HEK293 (cell line): ENCODE data around the gene TCF7L1.

Experiments used
- CTCF ChIA-PET: fragments of 350-600 bp; formaldehyde crosslinking; extraction: SDS; loops from one replicate; lab custom pipeline; 2021; ENCODE audit warnings: antibody characterized with exemption; lab: Yijun Ruan, JAX
- POLR2A ChIA-PET: fragments of 300-600 bp; formaldehyde crosslinking; extraction: SDS; loops from one replicate; lab custom pipeline; 2020; ENCODE audit warnings: antibody characterized with exemption, inconsistent platforms; lab: Yijun Ruan, JAX
- H3K27ac ChIP-seq: fragments of 200-500 bp; sonication (Bioruptor generic); 2 replicates; pipeline ENCODE4 v1.5.1; 2014; ENCODE audit warnings: low read depth, low read length, control low read depth, inconsistent platforms; ENCODE audit errors: extremely low read depth
- H3K36me3 ChIP-seq, 2 experiments: fragments of 200-500 bp in 1 of 2; sonication (Bioruptor generic) in 1 of 2; 1 replicate in 1 of 2; 2 replicates in 1 of 2; pipeline ENCODE4 v1.5.1; 2014 to 2017; ENCODE audit warnings: inconsistent platforms in 2 of 2, low read length in 2 of 2; ENCODE audit not compliant: control insufficient read depth in 2 of 2, insufficient read depth in 1 of 2
- H3K4me1 ChIP-seq: fragments of 200-500 bp; sonication (Bioruptor generic); 2 replicates; pipeline ENCODE4 v1.5.1; 2014; ENCODE audit warnings: mild to moderate bottlenecking, low read length, inconsistent platforms; ENCODE audit not compliant: control insufficient read depth, insufficient read depth
- H3K4me3 ChIP-seq: 2 replicates; pipeline ENCODE4 v1.5.1; 2011; ENCODE audit warnings: low read depth, mild to moderate bottlenecking, control low read depth, low read length, moderate library complexity
- H3K9me3 ChIP-seq: fragments of 200-500 bp; sonication (Bioruptor generic); 2 replicates; pipeline ENCODE4 v1.5.1; 2014; ENCODE audit warnings: low read depth, low read length, inconsistent platforms; ENCODE audit not compliant: control insufficient read depth, insufficient read depth
- KLF16 ChIP-seq: fragments of 450-650 bp; formaldehyde crosslinking; IDR thresholded peaks from 2 replicates; pipeline ENCODE4 v1.5.1; 2017; ENCODE audit warnings: missing biosample characterization, missing genetic modification characterization
- KLF8 ChIP-seq: fragments of 450-650 bp; formaldehyde crosslinking; IDR thresholded peaks from 2 replicates; pipeline ENCODE4 v1.5.1; 2016; ENCODE audit warnings: missing biosample characterization, missing genetic modification characterization
- MEIS1 ChIP-seq: sonication (generic); formaldehyde crosslinking; IDR thresholded peaks from 2 replicates; pipeline ENCODE4 v1.8.1; 2022; ENCODE audit warnings: missing genetic modification reagents, mild to moderate bottlenecking, borderline replicate concordance
- MZF1 ChIP-seq: fragments of 450-650 bp; formaldehyde crosslinking; IDR thresholded peaks from 2 replicates; pipeline ENCODE4 v1.5.1; 2017; ENCODE audit warnings: missing biosample characterization, missing genetic modification characterization, borderline replicate concordance
- REPIN1 ChIP-seq: fragments of 450-650 bp; formaldehyde crosslinking; IDR thresholded peaks from 2 replicates; pipeline ENCODE4 v1.5.1; 2017; ENCODE audit warnings: missing biosample characterization, missing genetic modification characterization, low read depth
- SCRT1 ChIP-seq: fragments of 450-650 bp; formaldehyde crosslinking; IDR thresholded peaks from 2 replicates; pipeline ENCODE4 v1.5.1; 2016; ENCODE audit warnings: missing biosample characterization, missing genetic modification characterization, borderline replicate concordance
- SP7 ChIP-seq: fragments of 450-650 bp; formaldehyde crosslinking; IDR thresholded peaks from 2 replicates; pipeline ENCODE4 v1.5.1; 2016; ENCODE audit warnings: missing biosample characterization, missing genetic modification characterization
- ZBTB1 ChIP-seq: fragments of 450-650 bp; formaldehyde crosslinking; IDR thresholded peaks from 2 replicates; pipeline ENCODE4 v1.5.1; 2016; ENCODE audit warnings: missing biosample characterization, missing genetic modification characterization
- ZBTB17 ChIP-seq: fragments of 450-650 bp; formaldehyde crosslinking; IDR thresholded peaks from 2 replicates; pipeline ENCODE4 v1.5.1; 2016; ENCODE audit warnings: missing biosample characterization, missing genetic modification characterization
- ZBTB49 ChIP-seq: fragments of 450-650 bp; formaldehyde crosslinking; IDR thresholded peaks from 2 replicates; pipeline ENCODE4 v1.5.1; 2016; ENCODE audit warnings: missing biosample characterization, missing genetic modification characterization, low read depth
- ZEB2 ChIP-seq: fragments of 450-650 bp; formaldehyde crosslinking; IDR thresholded peaks from 2 replicates; pipeline ENCODE4 v1.5.1; 2016; ENCODE audit warnings: missing biosample characterization, missing genetic modification characterization
- ZFHX2 ChIP-seq: fragments of 450-650 bp; formaldehyde crosslinking; conservative IDR thresholded peaks from 2 replicates; pipeline ENCODE4 v1.5.1; 2016; ENCODE audit warnings: missing biosample characterization, missing genetic modification characterization
- ZFP69B ChIP-seq: fragments of 450-650 bp; formaldehyde crosslinking; IDR thresholded peaks from 2 replicates; pipeline ENCODE4 v1.5.1; 2016; ENCODE audit warnings: missing biosample characterization, missing genetic modification characterization
- ZNF394 ChIP-seq: fragments of 450-650 bp; formaldehyde crosslinking; IDR thresholded peaks from 2 replicates; pipeline ENCODE4 v1.5.1; 2016; ENCODE audit warnings: missing biosample characterization, missing genetic modification characterization, mild to moderate bottlenecking, moderate library complexity, borderline replicate concordance
- ZNF433 ChIP-seq: fragments of 450-650 bp; formaldehyde crosslinking; IDR thresholded peaks from 2 replicates; pipeline ENCODE4 v1.5.1; 2016; ENCODE audit warnings: missing biosample characterization, missing genetic modification characterization, low read depth
- ZNF473 ChIP-seq: fragments of 450-650 bp; formaldehyde crosslinking; IDR thresholded peaks from 2 replicates; pipeline ENCODE4 v1.5.1; 2017; ENCODE audit warnings: missing biosample characterization, missing genetic modification characterization
- ZNF521 ChIP-seq: fragments of 450-650 bp; formaldehyde crosslinking; IDR thresholded peaks from 2 replicates; pipeline ENCODE4 v1.5.1; 2017; ENCODE audit warnings: missing biosample characterization, mild to moderate bottlenecking, missing genetic modification characterization
- ZNF654 ChIP-seq: fragments of 450-650 bp; formaldehyde crosslinking; IDR thresholded peaks from 2 replicates; pipeline ENCODE4 v1.5.1; 2016; ENCODE audit warnings: low read depth, missing biosample characterization, missing genetic modification characterization
- ZNF830 ChIP-seq: fragments of 450-650 bp; IDR thresholded peaks from 2 replicates; pipeline ENCODE4 v1.5.0; 2018; ENCODE audit warnings: missing biosample characterization, missing genetic modification characterization, low read depth, mild to moderate bottlenecking, moderate library complexity
- ZNF837 ChIP-seq: fragments of 450-650 bp; formaldehyde crosslinking; IDR thresholded peaks from 2 replicates; pipeline ENCODE4 v1.5.1; 2016; ENCODE audit warnings: missing biosample characterization, missing genetic modification characterization
- ZNF843 ChIP-seq: fragments of 450-650 bp; formaldehyde crosslinking; IDR thresholded peaks from 2 replicates; pipeline ENCODE4 v1.5.1; 2016; ENCODE audit warnings: missing biosample characterization, missing genetic modification characterization
- ZSCAN5A ChIP-seq: fragments of 450-650 bp; formaldehyde crosslinking; IDR thresholded peaks from 2 replicates; pipeline ENCODE4 v1.5.1; 2016; ENCODE audit warnings: missing biosample characterization, missing genetic modification characterization
- TF ChIP-seq, protein P1 (sequence below): fragments of 450-650 bp; formaldehyde crosslinking; IDR thresholded peaks from 2 replicates; pipeline ENCODE4 v1.5.1; 2016; ENCODE audit warnings: missing biosample characterization, missing genetic modification characterization

The TCF7L1 gene

DNA sequence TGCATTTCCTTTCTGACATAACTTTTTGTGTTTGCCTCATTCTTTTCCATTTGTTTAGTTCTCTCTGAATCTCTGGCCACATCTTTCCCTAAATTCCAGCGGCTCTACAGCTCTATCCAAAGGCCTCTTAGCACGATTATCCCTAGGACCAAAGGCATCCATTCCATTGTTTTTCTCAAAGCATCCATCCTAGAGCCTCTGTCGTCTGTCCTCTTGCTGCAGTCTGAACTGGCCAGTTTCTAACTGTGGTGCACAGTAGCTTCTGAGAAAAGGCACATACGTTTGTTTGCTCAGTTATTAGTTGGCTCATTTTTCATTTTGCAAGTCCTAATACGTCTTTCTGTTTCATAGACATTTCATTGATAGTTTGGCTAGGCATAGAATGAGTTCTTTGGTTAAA, 45.7 kb upstream of the TCF7L1 start (continued):
- TF ChIP-seq ZNF433 (tag by site-specific recombination) (no peak), ZNF521 (tag by site-specific recombination) (no peak), MZF1 (tag by site-specific recombination) (no peak)

DNA sequence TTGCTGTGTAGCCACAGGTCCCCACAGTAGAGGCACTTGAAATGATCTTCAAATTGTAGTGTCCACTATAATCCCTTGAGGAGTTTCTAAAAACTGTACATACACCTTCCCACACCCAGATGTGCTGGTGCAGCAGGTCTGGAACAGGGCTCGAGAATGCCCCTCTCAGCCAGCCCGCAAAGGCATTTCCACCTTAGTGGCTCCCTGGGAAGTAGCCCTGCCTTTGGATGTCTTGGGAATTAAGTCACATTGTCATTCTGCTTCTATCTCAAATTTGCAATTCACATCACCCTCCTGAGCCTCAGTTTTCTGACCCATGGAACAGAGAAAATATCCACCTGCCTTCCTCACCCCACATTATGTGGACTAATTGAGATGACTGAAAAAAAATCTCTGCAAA, 44.3 kb upstream of the TCF7L1 start:
- H3K9me3 ChIP-seq, result no peaks in the 10 kb centered on the region
- ChIA-PET POLR2A (no interaction called here), CTCF (interaction anchor here (0.8 to 1.3 kb wide), 2 partner anchors 22 to 212 kb away, joined by 3 to 7 read pairs; no protein-coding TSS in a partner anchor)
- TF ChIP-seq ZNF837, result no peak
- no peak for TF ChIP-seq ZNF394 (tag by site-specific recombination)
- TF ChIP-seq REPIN1, result no peak
- no peak for TF ChIP-seq KLF8 (tag by site-specific recombination)
- no peak for TF ChIP-seq ZFHX2 (tag by site-specific recombination)
- TF ChIP-seq ZSCAN5A, result no peak
- no peak for TF ChIP-seq ZBTB1 (tag by site-specific recombination)
- TF ChIP-seq ZEB2, result no peak
- TF ChIP-seq ZFP69B (tag by site-specific recombination), result no peak
- no peak for TF ChIP-seq SCRT1 (tag by site-specific recombination)
- TF ChIP-seq ZNF843 (tag by site-specific recombination), result no peak
- TF ChIP-seq MEIS1 (CRISPR knock-in tag), result no peak
- no peak for TF ChIP-seq ZBTB17 (tag by site-specific recombination)
- TF ChIP-seq KLF16, result no peak
- TF ChIP-seq ZNF473, result no peak
- TF ChIP-seq ZNF830 (tag by site-specific recombination), result no peak
- no peak for TF ChIP-seq ZBTB49 (tag by site-specific recombination)
- no peak for TF ChIP-seq ZNF654 (tag by site-specific recombination)
- TF ChIP-seq SP7 (tag by site-specific recombination), result no peak
- TF ChIP-seq, protein P1, sequence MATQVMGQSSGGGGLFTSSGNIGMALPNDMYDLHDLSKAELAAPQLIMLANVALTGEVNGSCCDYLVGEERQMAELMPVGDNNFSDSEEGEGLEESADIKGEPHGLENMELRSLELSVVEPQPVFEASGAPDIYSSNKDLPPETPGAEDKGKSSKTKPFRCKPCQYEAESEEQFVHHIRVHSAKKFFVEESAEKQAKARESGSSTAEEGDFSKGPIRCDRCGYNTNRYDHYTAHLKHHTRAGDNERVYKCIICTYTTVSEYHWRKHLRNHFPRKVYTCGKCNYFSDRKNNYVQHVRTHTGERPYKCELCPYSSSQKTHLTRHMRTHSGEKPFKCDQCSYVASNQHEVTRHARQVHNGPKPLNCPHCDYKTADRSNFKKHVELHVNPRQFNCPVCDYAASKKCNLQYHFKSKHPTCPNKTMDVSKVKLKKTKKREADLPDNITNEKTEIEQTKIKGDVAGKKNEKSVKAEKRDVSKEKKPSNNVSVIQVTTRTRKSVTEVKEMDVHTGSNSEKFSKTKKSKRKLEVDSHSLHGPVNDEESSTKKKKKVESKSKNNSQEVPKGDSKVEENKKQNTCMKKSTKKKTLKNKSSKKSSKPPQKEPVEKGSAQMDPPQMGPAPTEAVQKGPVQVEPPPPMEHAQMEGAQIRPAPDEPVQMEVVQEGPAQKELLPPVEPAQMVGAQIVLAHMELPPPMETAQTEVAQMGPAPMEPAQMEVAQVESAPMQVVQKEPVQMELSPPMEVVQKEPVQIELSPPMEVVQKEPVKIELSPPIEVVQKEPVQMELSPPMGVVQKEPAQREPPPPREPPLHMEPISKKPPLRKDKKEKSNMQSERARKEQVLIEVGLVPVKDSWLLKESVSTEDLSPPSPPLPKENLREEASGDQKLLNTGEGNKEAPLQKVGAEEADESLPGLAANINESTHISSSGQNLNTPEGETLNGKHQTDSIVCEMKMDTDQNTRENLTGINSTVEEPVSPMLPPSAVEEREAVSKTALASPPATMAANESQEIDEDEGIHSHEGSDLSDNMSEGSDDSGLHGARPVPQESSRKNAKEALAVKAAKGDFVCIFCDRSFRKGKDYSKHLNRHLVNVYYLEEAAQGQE (tag by site-specific recombination), result no peak
- no peak overlapping the region for H3K27ac ChIP-seq
- H3K4me3 ChIP-seq, result no peak overlapping the region
- H3K4me1 ChIP-seq, result no peaks in the 10 kb centered on the region
- H3K36me3 ChIP-seq, result no peaks in the 10 kb centered on the region
